ENCODE measurements around the gene CDK7.
"Not testable (repeated sequence)": the region's sequence is repeated elsewhere in the genome, so short reads cannot be mapped to it uniquely, and the experiment has no call there.

DNA sequence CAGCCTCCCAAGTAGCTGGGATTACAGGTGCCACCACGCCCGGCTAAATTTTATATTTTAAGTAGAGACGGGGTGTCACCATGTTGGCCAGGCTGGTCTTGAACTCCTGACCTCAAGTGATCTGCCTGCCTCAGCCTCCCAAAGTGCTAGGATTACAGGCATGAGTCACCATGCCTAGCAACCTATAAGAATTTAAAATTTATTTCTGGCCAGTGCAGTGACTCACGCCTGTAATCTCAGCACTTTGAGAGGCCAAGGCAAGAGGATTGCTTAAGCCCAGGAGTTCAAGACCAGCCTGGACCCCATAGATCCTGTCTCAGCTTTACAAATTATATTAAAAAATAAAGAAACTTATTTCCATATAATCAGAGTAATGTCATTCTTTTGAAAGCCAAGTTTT, 21.3 kb downstream of the CDK7 start:
- TF ChIP-seq, protein P1, sequence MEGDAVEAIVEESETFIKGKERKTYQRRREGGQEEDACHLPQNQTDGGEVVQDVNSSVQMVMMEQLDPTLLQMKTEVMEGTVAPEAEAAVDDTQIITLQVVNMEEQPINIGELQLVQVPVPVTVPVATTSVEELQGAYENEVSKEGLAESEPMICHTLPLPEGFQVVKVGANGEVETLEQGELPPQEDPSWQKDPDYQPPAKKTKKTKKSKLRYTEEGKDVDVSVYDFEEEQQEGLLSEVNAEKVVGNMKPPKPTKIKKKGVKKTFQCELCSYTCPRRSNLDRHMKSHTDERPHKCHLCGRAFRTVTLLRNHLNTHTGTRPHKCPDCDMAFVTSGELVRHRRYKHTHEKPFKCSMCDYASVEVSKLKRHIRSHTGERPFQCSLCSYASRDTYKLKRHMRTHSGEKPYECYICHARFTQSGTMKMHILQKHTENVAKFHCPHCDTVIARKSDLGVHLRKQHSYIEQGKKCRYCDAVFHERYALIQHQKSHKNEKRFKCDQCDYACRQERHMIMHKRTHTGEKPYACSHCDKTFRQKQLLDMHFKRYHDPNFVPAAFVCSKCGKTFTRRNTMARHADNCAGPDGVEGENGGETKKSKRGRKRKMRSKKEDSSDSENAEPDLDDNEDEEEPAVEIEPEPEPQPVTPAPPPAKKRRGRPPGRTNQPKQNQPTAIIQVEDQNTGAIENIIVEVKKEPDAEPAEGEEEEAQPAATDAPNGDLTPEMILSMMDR (tag by site-specific recombination; IDR thresholded peaks at IDR 0.05): not testable (repeated sequence)
- TF ChIP-seq, protein P2, sequence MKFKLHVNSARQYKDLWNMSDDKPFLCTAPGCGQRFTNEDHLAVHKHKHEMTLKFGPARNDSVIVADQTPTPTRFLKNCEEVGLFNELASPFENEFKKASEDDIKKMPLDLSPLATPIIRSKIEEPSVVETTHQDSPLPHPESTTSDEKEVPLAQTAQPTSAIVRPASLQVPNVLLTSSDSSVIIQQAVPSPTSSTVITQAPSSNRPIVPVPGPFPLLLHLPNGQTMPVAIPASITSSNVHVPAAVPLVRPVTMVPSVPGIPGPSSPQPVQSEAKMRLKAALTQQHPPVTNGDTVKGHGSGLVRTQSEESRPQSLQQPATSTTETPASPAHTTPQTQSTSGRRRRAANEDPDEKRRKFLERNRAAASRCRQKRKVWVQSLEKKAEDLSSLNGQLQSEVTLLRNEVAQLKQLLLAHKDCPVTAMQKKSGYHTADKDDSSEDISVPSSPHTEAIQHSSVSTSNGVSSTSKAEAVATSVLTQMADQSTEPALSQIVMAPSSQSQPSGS (tag by site-specific recombination; IDR thresholded peaks at IDR 0.05; ENCODE audit: low read depth): not testable (repeated sequence)
- TF ChIP-seq YY2 (tag by site-specific recombination; IDR thresholded peaks at IDR 0.05); TCF7L2 (IDR thresholded peaks at IDR 0.05; ENCODE audit: borderline replicate concordance, low read depth, low read length); ZNF837 (tag by site-specific recombination; IDR thresholded peaks at IDR 0.05); ZNF747 (tag by site-specific recombination; IDR thresholded peaks at IDR 0.05); EGR2 (tag by site-specific recombination; IDR thresholded peaks at IDR 0.05; ENCODE audit: low read depth); ZNF324 (tag by site-specific recombination; IDR thresholded peaks at IDR 0.05); ZBTB8A (tag by site-specific recombination; IDR thresholded peaks at IDR 0.05): not testable (repeated sequence)
- TF ChIP-seq, protein P3, sequence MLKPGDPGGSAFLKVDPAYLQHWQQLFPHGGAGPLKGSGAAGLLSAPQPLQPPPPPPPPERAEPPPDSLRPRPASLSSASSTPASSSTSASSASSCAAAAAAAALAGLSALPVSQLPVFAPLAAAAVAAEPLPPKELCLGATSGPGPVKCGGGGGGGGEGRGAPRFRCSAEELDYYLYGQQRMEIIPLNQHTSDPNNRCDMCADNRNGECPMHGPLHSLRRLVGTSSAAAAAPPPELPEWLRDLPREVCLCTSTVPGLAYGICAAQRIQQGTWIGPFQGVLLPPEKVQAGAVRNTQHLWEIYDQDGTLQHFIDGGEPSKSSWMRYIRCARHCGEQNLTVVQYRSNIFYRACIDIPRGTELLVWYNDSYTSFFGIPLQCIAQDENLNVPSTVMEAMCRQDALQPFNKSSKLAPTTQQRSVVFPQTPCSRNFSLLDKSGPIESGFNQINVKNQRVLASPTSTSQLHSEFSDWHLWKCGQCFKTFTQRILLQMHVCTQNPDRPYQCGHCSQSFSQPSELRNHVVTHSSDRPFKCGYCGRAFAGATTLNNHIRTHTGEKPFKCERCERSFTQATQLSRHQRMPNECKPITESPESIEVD (tag by site-specific recombination; IDR thresholded peaks at IDR 0.05): not testable (repeated sequence)
- TF ChIP-seq, protein P4, sequence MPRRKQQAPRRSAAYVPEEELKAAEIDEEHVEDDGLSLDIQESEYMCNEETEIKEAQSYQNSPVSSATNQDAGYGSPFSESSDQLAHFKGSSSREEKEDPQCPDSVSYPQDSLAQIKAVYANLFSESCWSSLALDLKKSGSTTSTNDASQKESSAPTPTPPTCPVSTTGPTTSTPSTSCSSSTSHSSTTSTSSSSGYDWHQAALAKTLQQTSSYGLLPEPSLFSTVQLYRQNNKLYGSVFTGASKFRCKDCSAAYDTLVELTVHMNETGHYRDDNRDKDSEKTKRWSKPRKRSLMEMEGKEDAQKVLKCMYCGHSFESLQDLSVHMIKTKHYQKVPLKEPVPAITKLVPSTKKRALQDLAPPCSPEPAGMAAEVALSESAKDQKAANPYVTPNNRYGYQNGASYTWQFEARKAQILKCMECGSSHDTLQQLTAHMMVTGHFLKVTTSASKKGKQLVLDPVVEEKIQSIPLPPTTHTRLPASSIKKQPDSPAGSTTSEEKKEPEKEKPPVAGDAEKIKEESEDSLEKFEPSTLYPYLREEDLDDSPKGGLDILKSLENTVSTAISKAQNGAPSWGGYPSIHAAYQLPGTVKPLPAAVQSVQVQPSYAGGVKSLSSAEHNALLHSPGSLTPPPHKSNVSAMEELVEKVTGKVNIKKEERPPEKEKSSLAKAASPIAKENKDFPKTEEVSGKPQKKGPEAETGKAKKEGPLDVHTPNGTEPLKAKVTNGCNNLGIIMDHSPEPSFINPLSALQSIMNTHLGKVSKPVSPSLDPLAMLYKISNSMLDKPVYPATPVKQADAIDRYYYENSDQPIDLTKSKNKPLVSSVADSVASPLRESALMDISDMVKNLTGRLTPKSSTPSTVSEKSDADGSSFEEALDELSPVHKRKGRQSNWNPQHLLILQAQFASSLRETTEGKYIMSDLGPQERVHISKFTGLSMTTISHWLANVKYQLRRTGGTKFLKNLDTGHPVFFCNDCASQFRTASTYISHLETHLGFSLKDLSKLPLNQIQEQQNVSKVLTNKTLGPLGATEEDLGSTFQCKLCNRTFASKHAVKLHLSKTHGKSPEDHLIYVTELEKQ (tag by site-specific recombination; IDR thresholded peaks at IDR 0.05; ENCODE audit: borderline replicate concordance): not testable (repeated sequence)
- TF ChIP-seq, protein P5, sequence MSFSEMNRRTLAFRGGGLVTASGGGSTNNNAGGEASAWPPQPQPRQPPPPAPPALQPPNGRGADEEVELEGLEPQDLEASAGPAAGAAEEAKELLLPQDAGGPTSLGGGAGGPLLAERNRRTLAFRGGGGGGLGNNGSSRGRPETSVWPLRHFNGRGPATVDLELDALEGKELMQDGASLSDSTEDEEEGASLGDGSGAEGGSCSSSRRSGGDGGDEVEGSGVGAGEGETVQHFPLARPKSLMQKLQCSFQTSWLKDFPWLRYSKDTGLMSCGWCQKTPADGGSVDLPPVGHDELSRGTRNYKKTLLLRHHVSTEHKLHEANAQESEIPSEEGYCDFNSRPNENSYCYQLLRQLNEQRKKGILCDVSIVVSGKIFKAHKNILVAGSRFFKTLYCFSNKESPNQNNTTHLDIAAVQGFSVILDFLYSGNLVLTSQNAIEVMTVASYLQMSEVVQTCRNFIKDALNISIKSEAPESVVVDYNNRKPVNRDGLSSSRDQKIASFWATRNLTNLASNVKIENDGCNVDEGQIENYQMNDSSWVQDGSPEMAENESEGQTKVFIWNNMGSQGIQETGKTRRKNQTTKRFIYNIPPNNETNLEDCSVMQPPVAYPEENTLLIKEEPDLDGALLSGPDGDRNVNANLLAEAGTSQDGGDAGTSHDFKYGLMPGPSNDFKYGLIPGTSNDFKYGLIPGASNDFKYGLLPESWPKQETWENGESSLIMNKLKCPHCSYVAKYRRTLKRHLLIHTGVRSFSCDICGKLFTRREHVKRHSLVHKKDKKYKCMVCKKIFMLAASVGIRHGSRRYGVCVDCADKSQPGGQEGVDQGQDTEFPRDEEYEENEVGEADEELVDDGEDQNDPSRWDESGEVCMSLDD (tag by site-specific recombination; IDR thresholded peaks at IDR 0.05): not testable (repeated sequence)

All from HEK293 (cell line).